GM23338 (cell line): ENCODE measurements around the gene RFX7.

Experiments used
- EZH2 ChIP-seq: fragments of 200-600 bp; sonication (generic); IDR thresholded peaks from one replicate; pipeline ENCODE4 v1.8.0; 2017; ENCODE audit warnings: antibody characterized with exemption, mild to moderate bottlenecking, low read depth; ENCODE audit not compliant: unreplicated experiment
- TF ChIP-seq, protein P1 (sequence below), 2 experiments: fragments of 200-600 bp in 1 of 2; sonication (generic) in 1 of 2; conservative IDR thresholded peaks; 2 replicates each; pipeline versions ENCODE4 v1.5.1 to v1.6.1; 2016 to 2017; ENCODE audit warnings: antibody characterized with exemption in 2 of 2, low read depth in 2 of 2, mild to moderate bottlenecking in 2 of 2, moderate library complexity in 1 of 2

DNA sequence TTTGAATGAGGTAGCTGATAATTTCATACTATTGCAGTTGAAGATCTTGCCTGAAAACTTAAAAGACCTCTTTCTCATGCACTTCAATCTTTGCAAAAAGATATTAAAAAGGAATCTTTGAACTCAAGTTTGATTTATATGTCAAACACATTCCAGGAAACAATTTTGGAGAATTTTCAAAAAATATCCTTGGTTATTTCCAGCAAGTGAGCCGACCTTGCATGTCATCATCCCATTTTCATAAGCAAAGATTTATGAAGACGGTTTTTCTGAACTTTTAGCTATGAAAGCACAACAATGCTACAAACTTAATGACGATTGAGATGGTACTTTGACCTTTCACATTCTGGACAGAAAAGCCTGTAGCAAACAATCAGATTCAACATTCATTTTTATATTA lies 95.6 kb downstream of the RFX7 start:
- TF ChIP-seq EZH2 = no peak
- TF ChIP-seq, protein P1, sequence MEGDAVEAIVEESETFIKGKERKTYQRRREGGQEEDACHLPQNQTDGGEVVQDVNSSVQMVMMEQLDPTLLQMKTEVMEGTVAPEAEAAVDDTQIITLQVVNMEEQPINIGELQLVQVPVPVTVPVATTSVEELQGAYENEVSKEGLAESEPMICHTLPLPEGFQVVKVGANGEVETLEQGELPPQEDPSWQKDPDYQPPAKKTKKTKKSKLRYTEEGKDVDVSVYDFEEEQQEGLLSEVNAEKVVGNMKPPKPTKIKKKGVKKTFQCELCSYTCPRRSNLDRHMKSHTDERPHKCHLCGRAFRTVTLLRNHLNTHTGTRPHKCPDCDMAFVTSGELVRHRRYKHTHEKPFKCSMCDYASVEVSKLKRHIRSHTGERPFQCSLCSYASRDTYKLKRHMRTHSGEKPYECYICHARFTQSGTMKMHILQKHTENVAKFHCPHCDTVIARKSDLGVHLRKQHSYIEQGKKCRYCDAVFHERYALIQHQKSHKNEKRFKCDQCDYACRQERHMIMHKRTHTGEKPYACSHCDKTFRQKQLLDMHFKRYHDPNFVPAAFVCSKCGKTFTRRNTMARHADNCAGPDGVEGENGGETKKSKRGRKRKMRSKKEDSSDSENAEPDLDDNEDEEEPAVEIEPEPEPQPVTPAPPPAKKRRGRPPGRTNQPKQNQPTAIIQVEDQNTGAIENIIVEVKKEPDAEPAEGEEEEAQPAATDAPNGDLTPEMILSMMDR (conservative IDR thresholded peaks at IDR 0.05; ENCODE audit: low read depth in 2 of 2) = no peak
